NCI-H128 (cell line): ENCODE measurements around the gene OSBPL1A.
A peak's percentile ranks its signal among the peaks of the same experiment; 100 is the strongest.

Experiments
- DNase-seq: peaks from one replicate; lab custom pipeline; 2025; ENCODE audit not compliant: unreplicated experiment; lab: John Stamatoyannopoulos, UW

The OSBPL1A gene

GRCh38 chr18:24344509-24344908 is 53.1 kb downstream of the OSBPL1A start:
- no peak for DNase-seq

- no peak for DNase-seq
Observed at GRCh38 chr18:24342347-24342746, 55.3 kb downstream of the OSBPL1A start.

GRCh38 chr18:24341361-24341760 is 56.3 kb downstream of the OSBPL1A start:
- DNase-seq = no peak

- DNase-seq = no peak
Observed at GRCh38 chr18:24333084-24333483, 64.5 kb downstream of the OSBPL1A start.

GRCh38 chr18:24326211-24326610 is 71.4 kb downstream of the OSBPL1A start:
- no peak for DNase-seq

- DNase-seq = no peak
Observed at GRCh38 chr18:24322584-24323136, 75.0 kb downstream of the OSBPL1A start.

- DNase-seq = no peak
Observed at GRCh38 chr18:24321071-24321470, 76.6 kb downstream of the OSBPL1A start.

GRCh38 chr18:24319757-24320156 is 77.9 kb downstream of the OSBPL1A start:
- no peak for DNase-seq

GRCh38 chr18:24317370-24317769 is 80.3 kb downstream of the OSBPL1A start:
- no peak for DNase-seq

- DNase-seq = no peak
Observed at GRCh38 chr18:24315170-24315569, 82.5 kb downstream of the OSBPL1A start.

- no peak for DNase-seq
Observed at GRCh38 chr18:24306201-24306600, 91.4 kb downstream of the OSBPL1A start.

GRCh38 chr18:24300703-24301102 is 96.9 kb downstream of the OSBPL1A start:
- no peak for DNase-seq

GRCh38 chr18:24296276-24296675 is 101.3 kb downstream of the OSBPL1A start:
- DNase-seq = no peak

GRCh38 chr18:24293254-24293653 is 104.4 kb downstream of the OSBPL1A start:
- DNase-seq = no peak

- no peak for DNase-seq
Observed at GRCh38 chr18:24278591-24278990, 119.0 kb downstream of the OSBPL1A start.

GRCh38 chr18:24277516-24278195 is 120.0 kb downstream of the OSBPL1A start:
- no peak for DNase-seq

- DNase-seq = no peak
Observed at GRCh38 chr18:24276994-24277393, 120.6 kb downstream of the OSBPL1A start.

- DNase-seq = no peak
Observed at GRCh38 chr18:24274837-24275236, 122.8 kb downstream of the OSBPL1A start.

- DNase-seq = no peak
Observed at GRCh38 chr18:24273596-24273995, 124.0 kb downstream of the OSBPL1A start.

GRCh38 chr18:24272229-24272525 is 125.4 kb downstream of the OSBPL1A start:
- no peak for DNase-seq

GRCh38 chr18:24271381-24272228 is 126.0 kb downstream of the OSBPL1A start:
- DNase-seq = peak; percentile 62

GRCh38 chr18:24270937-24271380 is 126.7 kb downstream of the OSBPL1A start:
- DNase-seq = no peak
